Activated CD8-positive, alpha-beta memory T cell treated with anti-CD3 and anti-CD28 coated beads, Interleukin-2, amount 50 U/mL, for 48 hours (primary cell): ENCODE results near the gene ANXA6.
A peak's percentile ranks its signal among the peaks of the same experiment; 100 is the strongest.

Source experiments
- DNase-seq: peaks from one replicate; pipeline ENCODE4 v3.0.0-alpha.2; 2020

ANXA6 gene

GRCh38 chr5:151151793-151152192, 5.8 kb downstream of the ANXA6 start:
- DNase-seq: peak; percentile 77

- no peak for DNase-seq
These were observed 6.3 kb downstream of the ANXA6 start for GRCh38 chr5:151151263-151151660.

GRCh38 chr5:151150471-151151262, 6.9 kb downstream of the ANXA6 start:
- peak; percentile 77 for DNase-seq

- no peak for DNase-seq
These were observed 9.0 kb downstream of the ANXA6 start for GRCh38 chr5:151148583-151148982.

GRCh38 chr5:151147033-151147432, 10.5 kb downstream of the ANXA6 start:
- DNase-seq: no peak

- no peak for DNase-seq
These were observed 11.5 kb downstream of the ANXA6 start for GRCh38 chr5:151146061-151146460.

GRCh38 chr5:151144922-151145321, 12.7 kb downstream of the ANXA6 start:
- DNase-seq: no peak

GRCh38 chr5:151144275-151144674, 13.3 kb downstream of the ANXA6 start:
- no peak for DNase-seq

GRCh38 chr5:151143645-151144044, 13.9 kb downstream of the ANXA6 start:
- DNase-seq: no peak

- no peak for DNase-seq
These were observed 14.6 kb downstream of the ANXA6 start for GRCh38 chr5:151142933-151143332.

- peak; percentile 74 for DNase-seq
These were observed 16.0 kb downstream of the ANXA6 start for GRCh38 chr5:151141535-151141934.

- DNase-seq: no peak
These were observed 16.7 kb downstream of the ANXA6 start for GRCh38 chr5:151140686-151141459.

- DNase-seq: no peak
These were observed 17.9 kb downstream of the ANXA6 start for GRCh38 chr5:151139646-151140045.

GRCh38 chr5:151139015-151139414, 18.6 kb downstream of the ANXA6 start:
- DNase-seq: no peak

- no peak for DNase-seq
These were observed 19.5 kb downstream of the ANXA6 start for GRCh38 chr5:151138114-151138513.

GRCh38 chr5:151137067-151137825, 20.3 kb downstream of the ANXA6 start:
- no peak for DNase-seq

GRCh38 chr5:151134228-151134627, 23.4 kb downstream of the ANXA6 start:
- DNase-seq: no peak

- DNase-seq: no peak
These were observed 24.6 kb downstream of the ANXA6 start for GRCh38 chr5:151132963-151133362.

GRCh38 chr5:151130922-151131891, 26.4 kb downstream of the ANXA6 start:
- DNase-seq: no peak

- no peak for DNase-seq
These were observed 27.2 kb downstream of the ANXA6 start for GRCh38 chr5:151130235-151130921.

- no peak for DNase-seq
These were observed 28.8 kb downstream of the ANXA6 start for GRCh38 chr5:151128817-151129216.

GRCh38 chr5:151127926-151128325, 29.7 kb downstream of the ANXA6 start:
- no peak for DNase-seq
